Forelimb muscle (tissue), 1 donor: ENCODE data around the gene LTBP1. TPM values are rescaled to one million over a fixed set of nuclear protein-coding genes. Genes with fewer than 3 reads are reported as not detected.
A peak's percentile ranks its signal among the peaks of the same experiment; 100 is the strongest.

Experiments
- DNase-seq: peaks from one replicate; pipeline ENCODE4 v3.0.0-alpha.2; 2013; ENCODE audit warnings: low read depth
- polyA plus RNA-seq: library from polyadenylated mRNA; unstranded; fragments of 120-200 nt; gene quantifications from one replicate; pipeline ENCODE4 v1.2.1, GENCODE V29; 2013; ENCODE audit not compliant: insufficient read length

Gene LTBP1
- polyA plus RNA-seq, 1 donor, result 51.1 TPM

DNA sequence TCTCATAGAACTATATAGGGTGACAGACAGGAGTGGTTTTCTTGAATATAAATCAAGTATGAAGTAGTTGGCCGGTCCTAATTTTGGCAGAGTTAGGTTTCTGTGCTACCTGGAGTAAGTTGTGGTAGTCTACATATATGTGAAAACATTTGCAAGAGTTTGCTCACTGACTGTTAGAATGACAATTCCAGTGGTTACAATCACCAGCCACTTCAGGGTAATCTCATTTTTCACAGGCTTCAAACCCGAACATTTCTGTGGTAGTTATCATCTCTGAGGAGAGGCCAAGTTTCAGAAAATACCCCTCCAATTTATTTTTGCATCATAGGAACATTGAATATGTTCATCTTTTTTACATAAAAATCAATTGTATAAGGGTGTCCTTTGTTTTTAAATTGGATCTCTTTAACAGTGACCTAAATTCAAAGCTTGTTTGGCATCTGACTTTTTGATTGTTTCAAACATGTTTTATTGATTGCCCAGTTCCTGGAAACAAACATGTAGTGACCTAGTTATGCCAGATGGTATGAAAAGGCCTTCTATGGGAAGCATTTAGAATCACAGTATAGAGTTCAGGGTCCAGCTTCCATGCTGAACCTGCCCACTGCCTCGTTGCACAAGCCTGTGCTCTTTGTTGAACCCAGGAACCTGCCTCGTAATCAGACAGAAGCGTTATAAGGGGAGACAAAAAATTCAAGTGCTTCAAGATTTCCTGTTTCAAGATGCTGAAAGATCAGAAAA lies 250.6 kb downstream of the LTBP1 start:
- no peak for DNase-seq

DNA sequence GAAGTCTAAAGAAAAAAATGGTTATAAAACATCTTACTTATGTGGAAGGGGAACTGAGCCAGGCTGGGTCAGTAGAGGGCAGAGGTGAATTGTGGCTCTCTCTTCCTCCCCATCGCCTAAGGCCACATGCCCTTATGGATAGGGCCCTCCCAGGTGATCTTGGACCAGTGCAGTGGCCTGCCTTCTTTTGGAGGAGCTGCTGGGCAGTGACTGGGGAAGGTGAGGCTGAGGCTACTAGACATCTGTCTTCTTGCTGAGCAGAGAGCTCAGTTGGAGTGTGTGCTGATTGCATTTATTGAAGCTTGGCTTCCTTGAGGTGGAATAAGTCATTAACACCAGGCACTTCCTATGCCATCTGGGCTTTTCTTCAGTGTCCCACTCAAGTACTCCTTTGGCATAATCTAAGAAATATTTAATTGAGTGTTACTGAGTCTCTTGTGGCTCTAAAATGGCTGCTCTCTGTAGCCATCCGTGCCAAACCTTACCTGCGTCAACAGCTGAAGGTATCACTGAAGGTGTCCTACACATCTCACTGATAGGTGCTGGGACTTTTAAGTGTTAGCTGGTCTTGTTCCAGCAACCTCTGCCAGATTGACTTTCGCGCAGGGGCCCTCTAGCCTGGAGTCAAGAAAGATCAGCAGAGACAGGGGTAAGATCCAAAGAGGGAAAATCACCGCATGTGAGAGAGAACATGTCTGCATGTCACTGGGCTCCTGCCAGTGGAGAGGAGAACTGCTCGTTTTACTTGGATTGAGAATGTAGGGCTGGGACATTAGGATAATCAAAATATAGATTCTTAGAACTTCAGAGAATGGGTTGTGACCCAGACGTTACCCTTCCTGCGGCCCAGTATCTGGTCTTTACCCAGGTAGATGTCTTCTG lies 256.1 kb downstream of the LTBP1 start:
- DNase-seq, result no peak

DNA sequence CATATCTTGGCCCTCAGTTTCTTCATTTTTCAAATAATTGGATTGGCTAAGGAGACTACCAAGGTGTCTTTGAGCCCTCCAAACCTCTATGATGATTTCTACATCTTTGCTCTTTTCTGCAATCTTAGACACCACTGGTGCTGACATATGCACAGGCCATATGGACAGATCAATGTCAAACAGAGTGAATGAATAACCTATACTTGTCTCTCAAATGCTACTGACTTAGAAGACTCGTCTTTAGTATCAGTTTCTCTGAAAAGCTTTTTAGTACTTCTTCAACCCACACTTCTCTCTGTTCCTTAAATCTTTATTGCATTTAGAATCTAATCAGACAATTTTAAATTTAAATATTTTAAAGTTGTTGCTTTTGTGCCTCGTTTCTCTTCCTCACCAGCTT lies 258.2 kb downstream of the LTBP1 start:
- no peak for DNase-seq

DNA sequence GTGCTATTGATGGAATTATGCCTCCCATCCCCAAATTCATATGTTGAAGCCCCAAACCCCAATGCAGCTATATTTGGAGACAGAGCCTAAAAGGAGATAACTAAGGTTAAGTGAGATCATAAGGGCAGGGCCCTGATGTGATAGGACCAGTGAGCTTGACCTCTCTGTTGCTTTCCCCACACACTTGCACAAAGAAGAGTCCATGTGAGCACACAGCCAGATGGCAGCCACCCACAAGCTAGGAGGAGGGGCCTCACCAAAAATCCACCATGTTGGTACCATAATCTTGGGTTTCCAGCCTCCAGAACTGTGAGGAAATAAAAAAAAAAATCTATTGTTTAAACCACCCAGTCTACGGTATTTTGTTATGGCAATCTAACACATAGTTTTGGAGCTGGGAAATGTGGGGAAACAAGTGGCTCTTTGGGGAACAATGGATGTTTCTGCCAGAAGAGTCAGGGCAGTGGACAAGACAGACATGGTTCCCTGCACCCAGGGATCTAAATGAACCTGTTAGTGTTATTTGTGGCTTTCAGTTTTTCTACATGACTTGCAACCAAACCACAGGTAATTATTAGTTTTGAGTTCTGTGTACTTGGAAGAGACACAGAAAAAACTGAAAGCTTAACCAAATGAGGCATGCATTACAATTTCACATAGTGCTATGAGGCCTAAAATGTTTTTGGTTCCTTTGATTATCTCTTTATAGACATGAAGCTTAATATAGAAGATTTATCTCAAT lies 259.1 kb downstream of the LTBP1 start:
- no peak for DNase-seq

DNA sequence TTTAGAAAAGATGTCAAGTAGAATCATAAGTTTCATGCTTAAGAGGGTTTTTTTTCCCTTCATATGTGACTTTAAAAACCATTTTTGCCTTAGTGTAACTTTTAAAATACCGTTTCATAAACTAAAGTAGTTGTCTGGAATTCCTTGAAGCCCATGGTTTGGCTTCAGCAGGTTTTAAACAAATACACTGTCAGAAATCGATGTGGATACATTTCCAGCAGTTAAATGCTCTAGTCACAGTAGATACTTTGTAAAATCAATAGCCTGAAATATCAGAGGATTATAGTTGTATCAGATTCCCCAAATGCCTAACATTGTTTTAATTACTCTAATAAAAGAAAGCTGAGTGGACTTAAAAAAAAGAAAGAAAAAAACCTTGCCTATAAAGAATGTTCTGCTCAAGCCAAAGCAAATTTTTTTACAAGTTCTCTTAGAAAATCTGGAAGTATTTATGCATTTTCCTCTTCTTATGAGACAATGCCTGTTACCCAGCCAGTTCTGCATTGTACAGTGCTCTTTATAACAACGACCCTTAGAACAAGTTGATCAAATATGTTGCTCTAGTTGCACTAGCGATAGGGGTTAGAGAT lies 260.5 kb downstream of the LTBP1 start:
- peak; percentile 32 for DNase-seq

DNA sequence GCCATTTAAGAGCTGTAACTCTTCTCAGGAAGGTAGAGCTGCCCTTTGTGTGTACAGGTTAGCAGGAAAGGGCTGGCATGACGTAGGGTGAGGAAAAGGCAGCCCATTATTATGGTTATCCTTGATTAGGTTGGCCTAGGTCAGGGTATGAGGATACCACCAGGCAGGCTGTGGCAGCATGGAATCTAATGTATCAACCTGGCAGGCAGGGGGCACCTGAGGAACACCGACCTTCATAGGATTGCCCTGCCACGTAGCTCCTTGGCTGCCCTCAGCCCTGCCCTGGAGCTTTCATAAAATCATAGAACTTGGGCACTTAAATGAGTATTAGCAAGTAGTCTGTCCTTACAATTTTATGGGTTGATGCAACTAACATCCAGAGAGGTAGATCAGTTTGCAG lies 261.6 kb downstream of the LTBP1 start:
- DNase-seq, result no peak

DNA sequence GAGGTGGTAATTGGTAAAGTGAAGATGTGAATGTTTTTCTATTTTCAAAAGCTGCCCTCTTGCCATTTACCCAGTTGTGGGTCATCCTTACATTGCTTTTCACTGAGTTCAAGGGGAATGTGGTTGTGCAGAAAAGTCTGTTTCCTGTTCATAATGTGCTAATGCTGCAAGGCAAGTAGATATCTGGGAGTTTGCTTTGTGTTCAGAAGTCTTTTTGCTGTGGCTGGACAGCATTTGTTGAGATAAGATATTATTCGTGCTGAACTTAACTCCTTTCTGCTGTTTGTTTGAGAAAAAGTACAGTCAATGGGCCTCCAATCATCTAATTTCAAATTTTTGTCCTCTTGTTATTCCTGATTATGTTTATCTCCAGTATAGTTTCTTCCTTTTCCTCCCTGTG lies 263.2 kb downstream of the LTBP1 start:
- DNase-seq, result no peak

DNA sequence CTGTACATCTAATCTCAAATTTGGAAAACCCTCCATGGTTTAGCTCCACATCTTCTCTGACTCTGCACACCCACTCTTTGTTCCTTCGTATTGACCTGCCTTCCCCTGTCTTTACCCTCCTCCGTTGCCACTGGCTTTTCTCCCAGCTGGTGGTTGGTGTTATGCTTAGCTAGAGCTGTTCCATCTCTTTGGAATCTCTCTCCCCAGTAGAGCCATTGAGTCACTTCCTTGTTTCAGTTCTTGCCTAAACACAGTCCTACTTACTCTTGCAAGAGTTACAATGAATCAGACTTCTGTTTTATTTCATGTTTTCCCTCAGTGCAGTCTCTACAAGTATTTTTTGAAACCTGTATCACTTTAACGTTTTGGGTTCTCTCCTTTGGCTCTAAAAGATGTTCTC lies 263.9 kb downstream of the LTBP1 start:
- no peak for DNase-seq

DNA sequence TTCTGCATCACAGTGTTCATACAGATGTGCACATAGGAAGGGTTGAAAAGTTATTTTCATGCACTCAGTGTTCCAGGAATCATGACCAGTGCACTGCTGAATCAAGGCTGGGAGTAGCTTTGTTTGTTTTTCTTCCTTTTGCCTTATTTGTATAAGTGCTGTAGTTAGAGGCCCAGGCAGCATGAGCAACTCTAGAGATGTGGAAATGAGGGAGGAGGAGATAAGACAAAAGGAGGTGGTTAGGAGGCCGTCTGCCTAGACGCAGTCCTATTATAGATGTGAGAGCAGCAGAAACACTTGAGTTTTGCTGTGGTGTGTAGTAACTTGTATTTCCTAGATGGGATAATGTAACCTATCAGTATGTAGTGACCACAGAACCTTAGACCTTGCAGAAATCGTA lies 265.4 kb downstream of the LTBP1 start:
- no peak for DNase-seq

DNA sequence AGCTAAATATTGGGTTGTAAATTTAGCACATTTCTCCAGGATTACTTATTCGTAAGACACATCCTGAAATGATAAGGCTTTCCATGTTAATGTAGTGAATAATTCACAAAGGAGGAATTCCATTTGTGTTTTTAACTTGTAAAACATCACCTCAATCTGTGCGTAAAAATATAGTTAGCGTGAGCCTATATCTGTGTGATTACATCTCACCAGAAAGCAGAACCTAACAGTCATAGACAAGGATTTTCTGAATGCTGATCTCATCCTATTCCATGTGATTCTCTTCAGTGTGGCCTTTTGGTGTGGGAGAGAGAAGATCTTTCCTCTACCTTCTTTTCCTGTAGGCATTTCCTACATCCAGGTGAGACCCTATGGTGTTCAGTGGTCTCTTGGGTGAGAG lies 266.5 kb downstream of the LTBP1 start:
- no peak for DNase-seq

DNA sequence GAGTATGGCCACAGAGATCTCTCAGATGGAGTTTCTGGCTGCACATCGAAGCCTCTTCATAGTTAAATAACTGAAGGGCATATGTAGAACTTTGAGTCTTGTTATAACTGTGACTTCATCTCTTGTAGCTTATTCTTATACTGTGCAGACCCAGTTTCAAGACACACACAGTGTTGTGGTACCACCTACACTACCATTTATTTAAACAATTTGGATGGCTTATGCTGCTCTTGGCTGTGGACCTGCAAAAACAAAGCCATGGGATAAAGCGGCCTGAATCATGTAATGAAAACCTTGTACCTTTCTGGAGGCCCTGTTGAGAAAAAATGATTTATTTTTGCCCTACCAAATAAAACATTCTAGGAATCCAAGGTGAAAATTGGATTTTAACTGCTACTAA lies 266.9 kb downstream of the LTBP1 start:
- no peak for DNase-seq

DNA sequence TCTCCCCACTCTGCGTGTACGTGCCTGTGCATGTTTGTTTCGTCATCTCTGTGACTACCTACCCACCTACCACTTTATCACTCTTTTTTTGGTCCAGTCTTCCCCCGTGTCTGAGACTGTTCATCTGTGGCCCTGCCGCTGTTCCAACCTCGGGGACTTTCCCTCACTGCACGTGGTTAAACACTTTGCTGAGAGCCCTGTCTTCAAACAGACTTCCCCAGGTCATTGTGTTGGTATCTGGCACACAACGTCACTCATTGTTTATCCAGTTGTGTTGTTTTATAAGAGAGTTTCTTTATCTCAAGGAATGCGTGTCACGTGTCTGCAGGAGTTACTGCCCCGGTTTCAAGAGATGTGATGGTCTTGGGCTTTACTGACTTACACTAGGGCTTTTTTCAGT lies 267.7 kb downstream of the LTBP1 start:
- no peak for DNase-seq

DNA sequence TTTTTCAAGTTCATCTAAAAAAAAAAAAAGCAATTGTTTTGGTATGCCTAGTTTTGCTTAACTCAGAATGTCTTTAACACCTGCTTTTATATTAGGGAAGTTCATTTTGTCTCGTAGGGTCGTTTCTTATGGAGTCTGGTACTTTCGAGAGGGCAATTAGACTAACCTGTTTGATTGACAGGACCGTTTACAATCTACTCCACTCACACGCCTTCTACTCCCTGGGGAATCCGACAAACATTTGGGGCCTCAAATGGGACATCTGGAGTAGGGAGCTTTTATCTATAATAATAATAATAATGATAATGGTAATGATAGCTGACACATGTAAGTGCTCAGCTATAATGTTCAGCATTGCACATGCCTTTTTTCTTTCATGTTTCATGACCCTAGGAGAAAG lies 268.1 kb downstream of the LTBP1 start:
- DNase-seq, result no peak

DNA sequence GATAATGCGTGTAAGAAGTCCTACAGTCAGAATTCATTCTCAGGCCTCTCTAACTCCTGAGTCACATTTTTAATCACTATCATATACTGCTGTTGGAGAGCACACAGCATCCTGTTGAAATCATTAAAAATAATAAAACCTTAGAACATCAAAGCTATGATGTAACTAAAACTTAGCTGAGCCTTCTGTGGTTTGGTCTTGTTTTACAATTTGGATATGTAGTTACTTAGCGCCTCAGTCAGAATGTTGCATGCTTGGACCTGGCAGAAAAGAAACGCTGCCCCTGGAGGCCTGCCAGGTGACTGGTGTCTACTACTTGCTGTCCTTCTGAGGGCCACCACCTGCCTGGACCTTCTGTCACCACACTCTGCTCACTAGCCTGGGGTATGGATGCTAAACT lies 268.5 kb downstream of the LTBP1 start:
- no peak for DNase-seq

DNA sequence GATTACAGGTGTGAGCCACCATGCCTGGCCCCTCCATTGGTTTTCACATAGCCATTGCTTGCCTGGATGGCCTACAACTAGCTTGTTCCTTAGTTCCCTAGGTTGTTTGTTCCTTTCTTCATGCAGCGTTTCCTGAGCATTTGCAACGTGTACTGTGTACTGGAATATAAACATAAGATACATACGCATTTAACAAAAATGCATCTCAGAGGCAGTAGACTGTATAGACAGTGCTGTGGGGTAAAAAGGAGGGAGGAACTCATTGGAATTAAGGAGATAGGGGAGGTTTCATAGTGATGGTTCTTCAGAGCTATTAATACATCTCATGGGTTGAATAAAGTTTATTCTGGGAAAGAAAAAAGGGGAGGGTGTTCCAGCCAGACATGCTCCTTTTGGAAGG lies 269.2 kb downstream of the LTBP1 start:
- no peak for DNase-seq

DNA sequence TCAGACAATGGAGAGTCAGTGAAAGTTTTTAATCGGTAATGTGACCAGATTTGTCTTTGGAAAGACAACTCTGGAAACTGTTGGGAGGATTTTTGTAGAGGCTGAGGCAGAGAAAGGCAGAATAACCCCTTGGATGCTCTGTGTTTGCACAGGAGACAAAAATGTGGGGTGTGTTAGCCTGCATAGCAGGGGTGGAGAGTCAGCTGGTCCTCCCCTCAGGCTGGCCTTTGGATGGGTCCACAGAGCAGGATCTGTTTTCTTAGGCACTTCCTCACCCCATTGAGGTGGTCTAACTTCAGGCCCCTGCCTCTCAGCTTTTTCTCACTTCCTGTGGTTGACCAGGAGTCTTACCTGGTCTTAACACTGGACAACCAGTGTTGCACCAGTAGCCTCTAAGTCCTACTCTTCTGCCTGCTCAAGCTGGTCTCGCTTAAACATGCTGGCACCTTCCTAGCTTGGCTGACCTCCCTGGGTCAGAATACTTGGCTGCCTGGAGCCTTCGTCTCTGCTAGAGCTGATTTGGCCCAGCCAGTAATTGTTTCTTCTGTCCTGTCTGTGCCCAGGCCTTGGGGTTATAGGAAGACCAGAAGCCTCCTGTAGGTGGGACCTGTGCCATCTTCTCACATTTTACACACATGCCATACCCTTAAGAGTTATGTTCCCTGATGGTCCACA lies 269.9 kb downstream of the LTBP1 start:
- no peak for DNase-seq

DNA sequence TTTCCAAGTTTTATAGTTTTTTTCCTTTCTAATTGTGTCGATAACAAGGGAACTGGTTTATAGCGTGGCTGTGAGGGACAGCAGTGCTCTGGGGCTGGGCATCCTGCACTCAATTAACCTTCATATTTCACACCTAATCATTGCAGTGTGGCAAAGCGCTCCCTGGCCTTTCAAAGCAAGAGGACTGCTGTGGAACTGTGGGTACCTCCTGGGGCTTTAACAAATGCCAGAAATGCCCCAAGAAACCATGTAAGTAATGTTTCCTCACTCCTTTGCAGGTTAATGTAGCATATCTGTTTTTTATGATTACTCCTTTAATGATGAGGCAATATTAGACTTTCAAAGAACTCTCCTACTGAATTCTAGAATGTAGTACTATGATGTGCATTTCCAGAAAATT lies 270.7 kb downstream of the LTBP1 start:
- no peak for DNase-seq

DNA sequence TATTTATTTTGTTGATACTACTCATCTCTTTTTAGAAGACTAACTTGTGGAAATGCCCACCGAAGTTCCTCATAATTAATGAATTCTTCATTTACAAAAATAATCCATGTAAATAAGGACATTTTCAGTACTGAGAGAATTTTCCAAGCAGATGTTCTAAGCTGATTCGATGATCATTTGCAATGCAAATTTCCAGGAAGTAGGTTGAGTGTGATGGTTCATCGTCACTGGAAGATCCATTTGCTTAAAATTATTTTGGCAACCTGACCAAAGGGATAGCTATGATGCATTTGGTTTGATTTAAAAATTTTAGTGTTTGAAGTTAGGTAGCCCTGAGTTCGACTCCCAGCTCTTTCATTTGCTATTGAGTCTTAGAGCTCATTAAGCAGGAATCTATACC lies 272.4 kb downstream of the LTBP1 start:
- DNase-seq, result no peak

DNA sequence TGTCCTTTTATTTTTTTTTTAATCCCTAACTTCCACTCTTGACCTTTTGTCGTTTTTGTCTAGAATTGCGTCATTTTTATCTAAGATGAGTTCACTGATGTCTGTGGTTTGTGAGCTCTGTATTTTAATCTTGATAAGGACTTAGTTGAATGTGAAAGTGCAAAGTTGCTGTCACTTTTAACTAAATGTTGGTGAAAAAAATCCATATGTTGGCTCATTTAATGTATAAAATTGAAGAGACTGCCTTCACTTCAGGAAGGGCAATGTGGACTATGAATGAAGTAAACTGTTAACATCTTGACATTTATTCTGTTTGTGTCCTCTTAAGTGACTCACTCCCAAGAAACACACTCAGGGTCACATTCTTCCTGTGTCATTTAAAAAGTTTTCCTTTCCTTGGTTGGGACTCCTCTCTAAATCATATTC lies 273.1 kb downstream of the LTBP1 start:
- DNase-seq, result no peak

DNA sequence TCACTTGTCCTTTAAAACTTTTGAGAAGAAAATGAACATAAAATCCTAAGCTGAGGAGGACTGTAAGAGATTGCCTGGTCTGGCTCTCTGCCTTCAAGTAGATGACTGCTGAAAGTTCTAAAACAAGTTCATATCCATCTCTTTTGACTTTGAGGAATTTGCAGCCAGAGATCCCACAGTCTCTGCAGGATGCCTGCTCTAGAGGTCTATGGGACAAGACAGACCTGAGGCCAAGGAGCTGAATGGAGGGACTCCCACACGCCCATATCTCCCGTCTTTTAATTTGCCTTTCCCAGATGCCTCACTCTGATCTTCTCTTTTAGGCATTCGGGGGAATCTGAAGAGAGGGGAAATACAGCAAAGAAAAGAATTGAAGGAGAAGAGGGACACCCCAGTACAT lies 273.8 kb downstream of the LTBP1 start:
- no peak for DNase-seq

DNA sequence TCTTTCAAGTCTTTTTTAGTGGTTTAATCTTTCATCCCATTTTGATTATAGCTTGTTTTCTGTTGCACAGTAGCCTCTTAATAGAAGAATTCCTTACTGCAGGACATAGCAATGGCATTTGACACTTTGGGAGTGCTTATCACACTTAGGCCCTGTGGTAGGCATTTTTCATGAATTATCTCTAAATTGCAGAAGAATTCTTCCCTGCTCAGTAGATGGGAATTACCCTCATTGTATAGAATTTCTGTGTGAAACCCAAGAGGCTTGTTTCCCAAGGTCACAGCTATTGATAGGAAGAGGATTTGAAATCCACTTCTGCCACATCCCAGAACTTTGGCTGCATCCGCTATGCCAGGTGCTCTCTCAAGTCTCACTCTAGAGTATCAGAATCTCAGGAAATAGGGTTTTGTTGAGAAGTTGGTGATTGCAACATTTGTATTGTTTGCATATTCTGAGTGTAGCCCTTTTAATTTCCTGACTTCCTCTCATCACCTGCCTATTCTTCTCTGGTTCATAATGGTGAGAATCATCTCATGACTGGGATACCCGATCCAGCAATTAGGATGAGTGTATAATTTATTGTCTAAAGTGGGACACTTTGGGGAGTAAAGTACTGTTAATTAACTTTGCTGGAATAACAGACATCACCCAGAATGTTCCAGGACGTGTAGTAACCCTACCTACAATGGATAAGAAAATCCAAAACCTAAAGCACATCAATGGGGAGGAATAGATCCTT lies 274.5 kb downstream of the LTBP1 start:
- no peak for DNase-seq
